Measurements from ENCODE around the gene ZNF428. TPM values are rescaled to one million over a fixed set of nuclear protein-coding genes. Genes with fewer than 3 reads are reported as not detected.

Gene ZNF428
- total and polyA plus RNA-seq, 2 donors = 27.4 to 51.5 TPM

DNA sequence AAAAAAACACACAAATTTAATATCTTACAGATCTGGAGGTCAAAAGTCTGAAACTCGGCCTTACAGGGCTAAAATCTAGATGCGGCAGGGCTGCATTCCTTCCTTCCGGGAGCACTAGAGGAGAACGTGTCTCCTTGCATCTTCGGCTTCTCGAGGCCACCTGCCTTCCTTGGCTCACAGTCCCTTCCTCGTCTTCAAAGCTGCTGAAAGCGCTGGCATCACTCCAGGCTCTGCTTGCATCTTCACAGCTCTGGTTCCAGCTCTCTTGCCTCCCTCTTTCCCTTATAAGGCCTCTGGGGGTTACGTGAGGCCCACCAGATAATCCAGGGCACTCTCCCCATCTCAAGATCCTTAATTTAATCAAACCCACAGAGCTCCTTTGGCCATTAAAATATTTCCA is 54.6 kb downstream of the ZNF428 start:
- no peak overlapping the region for H3K27ac ChIP-seq (ENCODE audit: low read depth)
- DNase-seq (ENCODE audit: extremely low spot score) = no peak
- H3K4me3 ChIP-seq (ENCODE audit: low read depth, low read length) = no peak overlapping the region
- WGBS = 61% methylated on average over 9 of the region's 9 CpGs
- H3K36me3 ChIP-seq (ENCODE audit: insufficient read depth) = no peaks in the 10 kb centered on the region
- no peaks in the 10 kb centered on the region for H3K4me1 ChIP-seq (ENCODE audit: insufficient read depth)

- Histone ChIP-seq H3K4me3 (ENCODE audit: low read depth, low read length) (no peak overlapping the region), H3K27ac (ENCODE audit: low read depth) (no peak overlapping the region)
- WGBS = 85% methylated on average over 10 of the region's 10 CpGs
Observed at GRCh38 chr19:43563816-43564457, 55.5 kb downstream of the ZNF428 start.

GRCh38 chr19:43562698-43563241 is 56.7 kb downstream of the ZNF428 start:
- Histone ChIP-seq H3K4me3 (ENCODE audit: low read depth, low read length) (no peak overlapping the region), H3K27ac (ENCODE audit: low read depth) (no peak overlapping the region), H3K4me1 (ENCODE audit: insufficient read depth) (no peaks in the 10 kb centered on the region), H3K36me3 (ENCODE audit: insufficient read depth) (no peaks in the 10 kb centered on the region)
- no peak for DNase-seq (ENCODE audit: extremely low spot score)
- WGBS = 71% methylated on average over 14 of the region's 14 CpGs

More at GRCh38 chr19:43563816-43564457, 55.5 kb downstream of the ZNF428 start:
- no peak for DNase-seq (ENCODE audit: extremely low spot score)
- Histone ChIP-seq H3K36me3 (ENCODE audit: insufficient read depth) (no peaks in the 10 kb centered on the region), H3K4me1 (ENCODE audit: insufficient read depth) (no peaks in the 10 kb centered on the region)

- 88% methylated on average over 6 of the region's 6 CpGs for WGBS
- Histone ChIP-seq H3K27ac (ENCODE audit: low read depth) (no peak overlapping the region), H3K4me3 (ENCODE audit: low read depth, low read length) (no peak overlapping the region)
Observed at GRCh38 chr19:43562226-43562697, 57.2 kb downstream of the ZNF428 start.

DNA sequence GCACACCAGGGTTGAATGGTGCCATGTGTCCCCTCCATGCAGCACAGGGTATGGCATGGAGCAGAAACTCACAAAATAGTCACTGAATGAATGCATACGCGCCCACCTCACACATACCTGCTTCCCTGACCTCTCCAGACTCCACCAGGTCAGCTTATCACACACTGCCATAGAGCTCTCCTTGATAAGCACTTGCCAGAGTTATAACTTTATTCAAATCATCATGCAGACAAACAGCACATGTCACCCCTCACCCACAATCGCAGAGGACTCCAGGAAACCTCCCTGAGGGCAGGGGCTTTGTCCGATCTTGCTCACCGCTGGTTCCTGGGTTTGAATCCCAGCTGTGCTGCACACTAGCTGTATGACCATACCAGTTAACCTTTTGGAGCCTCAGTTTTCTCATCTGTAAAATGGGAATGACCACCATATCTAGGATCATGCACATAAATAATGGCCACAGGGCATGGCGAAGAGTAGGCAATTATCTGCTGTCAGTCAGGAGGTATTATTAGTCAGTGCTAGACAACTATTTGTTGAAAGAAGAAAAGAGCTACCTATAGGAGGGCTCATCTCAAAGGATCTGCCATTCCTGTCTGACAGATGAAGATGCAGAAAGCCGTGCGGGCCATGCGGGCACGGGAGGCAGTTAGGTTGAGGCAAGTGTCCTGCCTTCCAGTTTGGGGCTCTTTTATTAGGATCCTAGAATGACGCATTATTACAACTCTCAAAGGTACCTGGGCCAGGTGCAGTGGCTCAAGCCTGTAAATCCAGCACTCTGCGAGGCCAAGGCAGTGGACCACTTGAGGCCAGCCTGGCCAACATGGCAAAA is 58.1 kb downstream of the ZNF428 start:
- DNase-seq (ENCODE audit: extremely low spot score) = no peak
- no peak overlapping the region for H3K4me3 ChIP-seq (ENCODE audit: low read depth, low read length)
- 93% methylated on average over 12 of the region's 12 CpGs for WGBS
- no peak overlapping the region for H3K27ac ChIP-seq (ENCODE audit: low read depth)
- H3K36me3 ChIP-seq (ENCODE audit: insufficient read depth) = no peaks in the 10 kb centered on the region
- H3K4me1 ChIP-seq (ENCODE audit: insufficient read depth) = no peaks in the 10 kb centered on the region

More at GRCh38 chr19:43562226-43562697, 57.2 kb downstream of the ZNF428 start:
- H3K36me3 ChIP-seq (ENCODE audit: insufficient read depth) = no peaks in the 10 kb centered on the region
- no peak for DNase-seq (ENCODE audit: extremely low spot score)
- no peaks in the 10 kb centered on the region for H3K4me1 ChIP-seq (ENCODE audit: insufficient read depth)

DNA sequence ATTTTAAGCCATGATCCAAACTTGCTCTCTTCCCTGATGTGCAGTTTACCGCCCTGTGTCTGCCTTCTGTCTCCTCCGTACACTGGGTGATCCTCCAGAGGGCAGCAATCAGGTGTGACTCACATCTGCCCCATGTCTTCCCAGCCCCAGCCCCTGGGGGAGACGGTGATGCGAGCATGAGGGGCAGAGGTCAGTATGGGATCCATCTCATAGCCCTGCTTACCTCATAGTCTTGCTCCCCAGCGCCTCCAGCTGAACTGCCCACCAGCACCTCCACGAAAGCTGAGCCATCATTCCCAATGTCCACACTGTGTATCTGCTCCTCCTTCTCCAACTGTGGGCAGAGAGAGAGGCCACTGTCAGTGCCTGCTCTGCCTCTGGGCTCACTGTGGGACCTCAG is 58.7 kb downstream of the ZNF428 start:
- Histone ChIP-seq H3K4me1 (ENCODE audit: insufficient read depth) (no peaks in the 10 kb centered on the region), H3K36me3 (ENCODE audit: insufficient read depth) (no peaks in the 10 kb centered on the region), H3K27ac (ENCODE audit: low read depth) (no peak overlapping the region), H3K4me3 (ENCODE audit: low read depth, low read length) (no peak overlapping the region)
- WGBS = 83% methylated on average over 6 of the region's 6 CpGs
- no peak for DNase-seq (ENCODE audit: extremely low spot score)

Small RNA genes within 50 kb of the gene (small RNA-seq; reads per million reads assigned to genes)
- not detected for gene RN7SL368P

Other genes starting within 250 kb of the ZNF428 start
- gene TEX101, start 204.7 kb downstream of the ZNF428 start, total RNA-seq = not detected
- gene TEX101, start 204.7 kb downstream of the ZNF428 start, polyA plus RNA-seq = not detected
- 2.8 TPM for gene LYPD3, start 154.0 kb downstream of the ZNF428 start, total RNA-seq
- gene LYPD3, start 154.0 kb downstream of the ZNF428 start, polyA plus RNA-seq = 7.7 TPM
- 10.7 TPM for gene PHLDB3, start 114.9 kb downstream of the ZNF428 start, total RNA-seq
- gene PHLDB3, start 114.9 kb downstream of the ZNF428 start, polyA plus RNA-seq = 12.4 TPM
- gene ETHE1, start 92.4 kb downstream of the ZNF428 start, total RNA-seq = 27.6 TPM
- gene ETHE1, start 92.4 kb downstream of the ZNF428 start, polyA plus RNA-seq = 60.1 TPM
- 0.42 TPM for gene ZNF575, start 86.4 kb downstream of the ZNF428 start, total RNA-seq
- gene ZNF575, start 86.4 kb downstream of the ZNF428 start, polyA plus RNA-seq = 2.3 TPM
- 8.7 TPM for gene XRCC1, start 44.1 kb downstream of the ZNF428 start, total RNA-seq
- gene XRCC1, start 44.1 kb downstream of the ZNF428 start, polyA plus RNA-seq = 25.4 TPM
- 11.4 TPM for gene PINLYP, start 43.8 kb downstream of the ZNF428 start, total RNA-seq
- gene PINLYP, start 43.8 kb downstream of the ZNF428 start, polyA plus RNA-seq = 14.6 TPM
- gene IRGQ, start 23.5 kb downstream of the ZNF428 start, total RNA-seq = 26.2 TPM
- 5.9 TPM for gene IRGQ, start 23.5 kb downstream of the ZNF428 start, polyA plus RNA-seq
- 5.1 TPM for gene ZNF576, start 23.0 kb downstream of the ZNF428 start, total RNA-seq
- gene ZNF576, start 23.0 kb downstream of the ZNF428 start, polyA plus RNA-seq = 19.2 TPM
- gene SRRM5, start 7.5 kb downstream of the ZNF428 start, total RNA-seq = not detected
- 0.23 TPM for gene SRRM5, start 7.5 kb downstream of the ZNF428 start, polyA plus RNA-seq
- gene CADM4, start 20.2 kb upstream of the ZNF428 start, total RNA-seq = 8.7 TPM
- 13.3 TPM for gene CADM4, start 20.2 kb upstream of the ZNF428 start, polyA plus RNA-seq
- gene PLAUR, start 50.5 kb upstream of the ZNF428 start, total RNA-seq = 10.6 TPM
- gene PLAUR, start 50.5 kb upstream of the ZNF428 start, polyA plus RNA-seq = 24.9 TPM
- gene IRGC, start 96.4 kb upstream of the ZNF428 start, total RNA-seq = not detected
- not detected for gene IRGC, start 96.4 kb upstream of the ZNF428 start, polyA plus RNA-seq
- gene SMG9, start 135.3 kb upstream of the ZNF428 start, total RNA-seq = 12.5 TPM
- gene SMG9, start 135.3 kb upstream of the ZNF428 start, polyA plus RNA-seq = 29.6 TPM
- gene KCNN4, start 161.3 kb upstream of the ZNF428 start, total RNA-seq = 4.3 TPM
- 14.3 TPM for gene KCNN4, start 161.3 kb upstream of the ZNF428 start, polyA plus RNA-seq
- 0.58 TPM for gene LYPD5, start 182.8 kb upstream of the ZNF428 start, total RNA-seq
- 1.3 TPM for gene LYPD5, start 182.8 kb upstream of the ZNF428 start, polyA plus RNA-seq
- 54.0 TPM for gene ZNF283, start 207.7 kb upstream of the ZNF428 start, total RNA-seq
- 3.1 TPM for gene ZNF283, start 207.7 kb upstream of the ZNF428 start, polyA plus RNA-seq

Measured in urinary bladder (tissue), 4 donors.